AG04450 (cell line): ENCODE data around the gene CES2. TPM values are rescaled to one million over a fixed set of nuclear protein-coding genes. Genes with fewer than 3 reads are reported as not detected.

Source experiments
- CTCF ChIA-PET: fragments of 300-600, 350-600 bp; formaldehyde crosslinking; extraction: SDS; loops from one replicate; lab custom pipeline; 2022; ENCODE audit warnings: antibody characterized with exemption, inconsistent platforms; lab: Charles Lee
- POLR2A ChIA-PET: fragments of 350-600 bp; formaldehyde crosslinking; extraction: SDS; loops from one replicate; lab custom pipeline; 2021; ENCODE audit warnings: antibody characterized with exemption, inconsistent platforms; lab: Yijun Ruan, JAX
- DNase-seq: peaks from one replicate; pipeline ENCODE4 v3.0.0-alpha.2; 2011; ENCODE audit warnings: low read depth, low spot score
- H3K27ac ChIP-seq: one replicate; pipeline ENCODE4 v1.5.1; 2012; ENCODE audit warnings: low read depth, low read length, control low read depth
- H3K27me3 ChIP-seq: one replicate; pipeline ENCODE4 v1.6.0; 2012; ENCODE audit warnings: low read length; ENCODE audit not compliant: control insufficient read depth, insufficient read depth
- H3K4me3 ChIP-seq: 2 replicates; pipeline ENCODE4 v1.5.1; 2011; ENCODE audit warnings: mild to moderate bottlenecking, low read depth, low read length, control low read depth
- H3K9me3 ChIP-seq: 2 replicates; pipeline ENCODE4 v1.5.1; 2012; ENCODE audit warnings: low read length; ENCODE audit not compliant: control insufficient read depth, insufficient read depth
- CTCF ChIP-seq: IDR thresholded peaks from 2 replicates; pipeline ENCODE4 v1.5.1; 2011; ENCODE audit warnings: low read depth, low read length, control low read depth, inconsistent platforms
- polyA plus RNA-seq: library from polyadenylated mRNA; depleted of rRNA; stranded (reverse); fragments of >200 nt; gene quantifications from 2 replicates; pipeline ENCODE4 v1.2.3, GENCODE V29; 2011

CES2 gene
- polyA plus RNA-seq, 1 experiment = 20.7 TPM

DNA sequence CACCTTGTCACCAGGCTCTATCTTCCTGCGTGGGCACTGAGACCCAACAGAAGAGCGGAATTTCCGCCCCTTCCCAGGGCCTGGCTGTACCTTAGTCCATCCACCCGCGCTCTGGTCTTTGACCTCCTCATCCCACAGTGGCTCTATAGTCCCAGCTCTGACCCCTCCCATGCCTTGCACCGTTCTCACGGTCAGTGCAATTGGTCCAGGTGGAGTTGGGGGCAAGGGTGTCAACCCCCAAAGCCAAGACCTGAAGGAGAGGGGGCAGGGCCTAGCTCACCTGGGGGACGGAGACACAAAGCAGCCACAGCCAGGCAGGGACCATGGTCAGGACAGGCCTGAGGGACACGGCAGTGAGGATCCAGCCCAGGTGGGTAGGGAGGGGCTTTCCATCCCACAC, 17.6 kb upstream of the CES2 start:
- POLR2A ChIA-PET = no interaction called here
- DNase-seq = no peak

DNA sequence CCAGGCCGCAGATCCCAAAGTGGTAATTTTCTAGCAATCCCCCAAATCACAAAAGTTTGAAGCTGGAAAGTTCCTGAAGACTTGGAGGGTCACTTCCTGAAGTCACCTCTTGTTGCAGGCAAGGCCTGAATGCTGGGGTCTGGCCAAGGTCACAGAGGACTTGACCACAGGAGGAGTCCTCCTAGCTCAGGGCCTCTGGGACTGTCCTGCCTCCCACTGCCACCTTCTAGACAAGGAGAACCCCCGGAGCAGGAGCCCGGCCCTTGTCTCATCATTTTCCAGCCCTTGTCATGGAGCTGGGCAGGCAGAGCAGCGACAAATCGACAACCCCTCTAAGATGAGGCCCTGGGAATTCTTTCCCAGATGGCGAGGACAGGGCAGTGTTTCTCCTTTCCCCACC, 17.0 kb upstream of the CES2 start:
- ChIA-PET CTCF (interaction anchor here (1.3 to 2.4 kb wide), 4 partner anchors 9 to 11 kb away, joined by 3 to 9 read pairs (median 5); no protein-coding TSS in a partner anchor), POLR2A (interaction anchor here (1.2 kb wide), 1 partner anchor 13 kb away, joined by 4 read pairs; no protein-coding TSS in a partner anchor)
- DNase-seq = no peak
- Histone ChIP-seq H3K4me3 (no peak overlapping the region), H3K27ac (no peak overlapping the region), H3K27me3 (peaks cover 38% of the 10 kb centered on the region), H3K9me3 (peaks cover under 1% of the 10 kb centered on the region; the same call in 1 of the 2 replicates)
- no peak for TF ChIP-seq CTCF

More for the DNA sequence above, 17.6 kb upstream of the CES2 start:
- no peaks in the 10 kb centered on the region; the same call in 1 of the 2 replicates for H3K9me3 ChIP-seq
- H3K27me3 ChIP-seq = peaks cover 38% of the 10 kb centered on the region
- no peak overlapping the region for H3K27ac ChIP-seq
- H3K4me3 ChIP-seq = no peak overlapping the region
- CTCF ChIA-PET = interaction anchor here (1.3 to 2.4 kb wide), 2 partner anchors 8 to 9 kb away, joined by 3 to 9 read pairs; no protein-coding TSS in a partner anchor
- no peak for TF ChIP-seq CTCF

GRCh38 chr16:66918803-66919568, 16.3 kb upstream of the CES2 start, which contains the start of gene CDH16:
Gene CDH16, minus strand, starts transcription at chr16:66918885. Its CDS starts 820 bp downstream, at chr16:66918065.
- no peak within 1 kb of the TSS for H3K4me3 ChIP-seq
- POLR2A ChIA-PET = interaction anchor here (1.1 to 1.2 kb wide), 2 partner anchors 13 to 15 kb away, joined by 3 to 4 read pairs; no protein-coding TSS in a partner anchor
- CTCF ChIA-PET = interaction anchor here (1.3 to 2.4 kb wide), 5 partner anchors 8 to 23 kb away, joined by 3 to 9 read pairs (median 6); no protein-coding TSS in a partner anchor
- H3K9me3 ChIP-seq = peaks cover 2% of the 10 kb centered on the region; the same call in 1 of the 2 replicates
- TF ChIP-seq CTCF = no peak
- no peak for DNase-seq
- peaks cover 41% of the 10 kb centered on the region for H3K27me3 ChIP-seq
- no peak within 1 kb of the TSS for H3K27ac ChIP-seq

DNA sequence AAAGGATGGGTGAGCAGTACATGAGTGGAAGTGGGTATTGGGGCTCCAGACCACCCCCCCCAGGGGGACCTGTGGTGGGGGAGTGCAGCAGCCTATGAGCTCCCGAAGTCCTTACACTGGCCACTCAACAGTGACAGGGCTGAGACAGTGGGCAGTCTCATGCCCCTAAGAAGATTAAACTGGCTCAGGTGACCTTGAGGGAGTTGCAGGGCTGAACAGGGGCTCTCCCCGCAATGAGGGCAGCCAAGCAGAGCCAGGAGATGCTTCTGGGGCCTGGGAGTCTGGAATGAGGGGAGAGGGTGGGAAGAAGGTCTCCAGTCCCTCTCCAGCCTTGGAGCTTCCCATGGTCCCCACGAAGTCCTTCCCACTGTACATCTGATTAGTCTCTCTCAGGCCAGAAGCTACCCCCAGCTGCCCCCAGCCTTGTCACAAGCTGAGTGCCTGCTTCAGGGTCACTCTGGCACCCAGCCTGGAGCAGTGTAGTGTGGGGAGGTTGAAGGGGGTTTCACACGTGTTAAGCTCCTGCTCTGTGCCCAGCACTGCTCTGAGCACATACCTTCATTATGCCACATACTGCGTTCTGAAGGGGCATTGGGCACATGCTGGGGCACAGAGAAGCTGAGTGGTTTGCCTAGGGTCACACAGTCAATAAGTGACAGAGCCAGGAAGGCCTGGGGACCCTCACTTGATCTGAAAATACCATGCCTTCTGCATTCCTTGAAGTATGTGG, 15.6 kb upstream of the CES2 start:
- Histone ChIP-seq H3K9me3 (peaks cover 2% of the 10 kb centered on the region; the same call in 1 of the 2 replicates), H3K27me3 (peaks cover 45% of the 10 kb centered on the region), H3K27ac (no peak overlapping the region), H3K4me3 (no peak overlapping the region)
- ChIA-PET CTCF (interaction anchor here (1.3 to 2.4 kb wide), 4 partner anchors 9 to 24 kb away, joined by 3 to 9 read pairs (median 6); no protein-coding TSS in a partner anchor), POLR2A (interaction anchor here (1.1 kb wide), 1 partner anchor 14 kb away, joined by 3 read pairs; no protein-coding TSS in a partner anchor)
- no peak for TF ChIP-seq CTCF
- DNase-seq = no peak
